Lower leg skin (tissue), 3 donors: Measurements from ENCODE around the gene FAM72B.
"Not testable (repeated sequence)": the region's sequence is repeated elsewhere in the genome, so short reads cannot be mapped to it uniquely, and the experiment has no call there.

Experiments
- CTCF ChIP-seq, 3 donors: fragments of 450-650 bp; IDR thresholded peaks; one replicate each; pipeline ENCODE4 v1.5.1; 2016; ENCODE audit warnings: antibody characterized with exemption in 3 of 3, mild to moderate bottlenecking in 3 of 3, moderate library complexity in 2 of 3
- POLR2A ChIP-seq, 2 donors: fragments of 450-650 bp; IDR thresholded peaks; one replicate each; pipeline ENCODE4 v1.6.1; 2016 to 2017; ENCODE audit warnings: antibody characterized with exemption in 2 of 2, mild to moderate bottlenecking in 1 of 2, moderate library complexity in 1 of 2

- TF ChIP-seq POLR2A, CTCF (IDR thresholded peaks at IDR 0.05): not testable (repeated sequence)
Measured at GRCh38 chr1:121155671-121156358, 28.3 kb downstream of the FAM72B start.
